Measurements from ENCODE around the gene USP49.

The USP49 gene

GRCh38 chr6:41759106-41759904, 135.9 kb downstream of the USP49 start:
- no peak for TF ChIP-seq GATA2 (IDR thresholded peaks at IDR 0.05; ENCODE audit: low read depth, low read length)

- TF ChIP-seq GATA2 (IDR thresholded peaks at IDR 0.05; ENCODE audit: low read depth, low read length) (no peak), GATA3 (IDR thresholded peaks at IDR 0.05; ENCODE audit: low read depth, low read length) (no peak)
Measured at GRCh38 chr6:41758641-41759035, 136.5 kb downstream of the USP49 start.

- TF ChIP-seq GATA3 (IDR thresholded peaks at IDR 0.05; ENCODE audit: low read depth, low read length) (no peak), GATA2 (IDR thresholded peaks at IDR 0.05; ENCODE audit: low read depth, low read length) (no peak)
Measured at GRCh38 chr6:41757931-41758640, 137.1 kb downstream of the USP49 start.

- TF ChIP-seq GATA2 (IDR thresholded peaks at IDR 0.05; ENCODE audit: low read depth, low read length): no peak
- TF ChIP-seq GATA3 (IDR thresholded peaks at IDR 0.05; ENCODE audit: low read depth, low read length): no peak
Measured at GRCh38 chr6:41757271-41757670, 137.9 kb downstream of the USP49 start.

- TF ChIP-seq GATA2 (IDR thresholded peaks at IDR 0.05; ENCODE audit: low read depth, low read length): no peak
- TF ChIP-seq GATA3 (IDR thresholded peaks at IDR 0.05; ENCODE audit: low read depth, low read length): no peak
Measured at GRCh38 chr6:41756354-41756753, 138.8 kb downstream of the USP49 start.

GRCh38 chr6:41755895-41756294, 139.3 kb downstream of the USP49 start:
- TF ChIP-seq GATA3 (IDR thresholded peaks at IDR 0.05; ENCODE audit: low read depth, low read length): no peak
- TF ChIP-seq GATA2 (IDR thresholded peaks at IDR 0.05; ENCODE audit: low read depth, low read length): no peak

- TF ChIP-seq GATA3 (IDR thresholded peaks at IDR 0.05; ENCODE audit: low read depth, low read length) (no peak), GATA2 (IDR thresholded peaks at IDR 0.05; ENCODE audit: low read depth, low read length) (no peak)
Measured at GRCh38 chr6:41750374-41750773, 144.8 kb downstream of the USP49 start.

- no peak for TF ChIP-seq GATA3 (IDR thresholded peaks at IDR 0.05; ENCODE audit: low read depth, low read length)
Measured at GRCh38 chr6:41748542-41748941, 146.6 kb downstream of the USP49 start.

GRCh38 chr6:41748102-41748477, 147.1 kb downstream of the USP49 start:
- no peak for TF ChIP-seq GATA3 (IDR thresholded peaks at IDR 0.05; ENCODE audit: low read depth, low read length)
- no peak for TF ChIP-seq GATA2 (IDR thresholded peaks at IDR 0.05; ENCODE audit: low read depth, low read length)

- TF ChIP-seq GATA3 (IDR thresholded peaks at IDR 0.05; ENCODE audit: low read depth, low read length) (no peak), GATA2 (IDR thresholded peaks at IDR 0.05; ENCODE audit: low read depth, low read length) (no peak)
Measured at GRCh38 chr6:41747256-41748101, 147.7 kb downstream of the USP49 start, which contains the start of gene PGC. PGC (minus strand) TSS chr6:41747397; CDS start chr6:41747334, 63 bp downstream.

- TF ChIP-seq GATA2 (IDR thresholded peaks at IDR 0.05; ENCODE audit: low read depth, low read length) (no peak), GATA3 (IDR thresholded peaks at IDR 0.05; ENCODE audit: low read depth, low read length) (no peak)
Measured at GRCh38 chr6:41746107-41746506, 149.1 kb downstream of the USP49 start.

- TF ChIP-seq GATA3 (IDR thresholded peaks at IDR 0.05; ENCODE audit: low read depth, low read length): no peak
- no peak for TF ChIP-seq GATA2 (IDR thresholded peaks at IDR 0.05; ENCODE audit: low read depth, low read length)
Measured at GRCh38 chr6:41744236-41744787, 150.9 kb downstream of the USP49 start.

GRCh38 chr6:41743406-41744235, 151.6 kb downstream of the USP49 start:
- TF ChIP-seq GATA2 (IDR thresholded peaks at IDR 0.05; ENCODE audit: low read depth, low read length) (no peak), GATA3 (IDR thresholded peaks at IDR 0.05; ENCODE audit: low read depth, low read length) (no peak)
